HUES48 (cell line): Measurements from ENCODE around the gene ADAMTS6.
"Not testable (repeated sequence)": the region's sequence is repeated elsewhere in the genome, so short reads cannot be mapped to it uniquely, and the experiment has no call there.

Source experiments
- H3K27ac ChIP-seq: one replicate; pipeline ENCODE4 v1.7.0; 2013; ENCODE audit warnings: low read depth, low read length, inconsistent platforms
- H3K27me3 ChIP-seq: 2 replicates; pipeline ENCODE4 v1.6.1; 2013; ENCODE audit warnings: mild to moderate bottlenecking, low read length; ENCODE audit not compliant: control insufficient read depth, insufficient read depth
- H3K36me3 ChIP-seq: 2 replicates; pipeline ENCODE4 v1.6.1; 2013; ENCODE audit warnings: low read length; ENCODE audit not compliant: control insufficient read depth, insufficient read depth
- H3K4me1 ChIP-seq: 2 replicates; pipeline ENCODE4 v1.6.1; 2013; ENCODE audit warnings: mild to moderate bottlenecking, low read length; ENCODE audit not compliant: control insufficient read depth, insufficient read depth
- H3K4me3 ChIP-seq: 2 replicates; pipeline ENCODE4 v1.5.1; 2013; ENCODE audit warnings: mild to moderate bottlenecking, low read depth, low read length
- H3K9ac ChIP-seq: 2 replicates; pipeline ENCODE4 v1.6.1; 2013; ENCODE audit warnings: mild to moderate bottlenecking, low read depth, low read length, moderate library complexity
- H3K9me3 ChIP-seq: 2 replicates; pipeline ENCODE4 v1.6.1; 2013; ENCODE audit warnings: low read length; ENCODE audit not compliant: control insufficient read depth, insufficient read depth

ADAMTS6 gene

GRCh38 chr5:65174231-65174630 lies 307.5 kb downstream of the ADAMTS6 start:
- not testable (repeated sequence) for H3K9ac ChIP-seq, H3K27ac ChIP-seq, H3K9me3 ChIP-seq, H3K36me3 ChIP-seq, H3K4me3 ChIP-seq, H3K4me1 ChIP-seq, H3K27me3 ChIP-seq

DNA sequence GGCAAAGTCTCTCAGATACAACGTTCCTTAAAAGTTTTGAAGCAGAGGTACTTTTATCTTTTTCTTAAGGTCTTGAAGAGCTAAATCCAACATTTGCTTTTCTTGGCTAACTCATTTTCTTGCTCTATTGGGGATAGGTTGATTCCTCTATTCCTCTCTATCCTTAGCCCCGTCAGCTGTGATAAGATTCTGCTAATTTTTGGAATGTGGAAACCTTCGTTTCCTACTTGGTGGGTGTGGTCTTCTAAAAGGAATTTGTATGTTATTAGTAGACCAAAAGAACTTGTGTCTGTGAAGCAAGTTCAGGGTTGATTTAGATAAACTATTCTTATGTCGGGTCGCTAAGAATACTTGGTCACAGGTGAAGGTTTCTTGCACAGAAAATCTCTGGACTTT lies 308.6 kb downstream of the ADAMTS6 start:
- Histone ChIP-seq H3K9ac (no peak overlapping the region), H3K4me3 (no peak overlapping the region), H3K36me3 (no peaks in the 10 kb centered on the region), H3K9me3 (no peaks in the 10 kb centered on the region), H3K27ac (no peak overlapping the region), H3K4me1 (no peaks in the 10 kb centered on the region), H3K27me3 (no peaks in the 10 kb centered on the region)

DNA sequence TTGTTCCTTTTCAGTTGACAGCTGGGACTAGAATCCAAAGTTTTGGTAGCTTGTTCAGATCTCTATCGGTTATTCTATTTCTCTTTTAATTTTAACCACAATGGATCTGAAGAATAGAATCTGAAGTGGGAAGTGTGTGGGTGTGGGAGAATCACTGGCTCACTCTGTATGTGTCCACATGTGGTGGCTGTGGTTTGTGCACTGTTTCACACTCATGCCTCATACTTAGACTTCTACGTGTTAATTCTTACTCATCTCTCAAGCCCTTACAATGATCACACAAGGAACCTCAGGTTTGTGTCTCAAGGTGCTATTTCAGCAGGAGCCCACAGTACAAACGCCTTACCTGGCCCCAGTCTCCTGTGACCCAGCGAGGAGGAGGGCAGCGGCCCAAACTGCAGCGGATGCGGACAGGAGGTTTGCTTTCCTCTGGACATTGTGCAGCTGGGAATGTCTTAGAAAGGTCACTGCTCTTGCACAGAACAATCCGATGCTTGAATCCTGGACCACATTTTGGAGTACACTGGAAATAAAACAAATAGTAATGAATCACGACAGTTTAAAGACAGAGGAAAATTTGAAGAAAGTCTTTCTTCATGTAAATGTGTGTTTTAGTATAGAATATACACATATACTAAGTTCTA lies 309.1 kb downstream of the ADAMTS6 start:
- no peaks in the 10 kb centered on the region for H3K27me3 ChIP-seq
- no peaks in the 10 kb centered on the region for H3K4me1 ChIP-seq
- H3K9ac ChIP-seq, result no peak overlapping the region
- no peak overlapping the region for H3K27ac ChIP-seq
- H3K9me3 ChIP-seq, result no peaks in the 10 kb centered on the region
- H3K4me3 ChIP-seq, result no peak overlapping the region
- no peaks in the 10 kb centered on the region for H3K36me3 ChIP-seq

DNA sequence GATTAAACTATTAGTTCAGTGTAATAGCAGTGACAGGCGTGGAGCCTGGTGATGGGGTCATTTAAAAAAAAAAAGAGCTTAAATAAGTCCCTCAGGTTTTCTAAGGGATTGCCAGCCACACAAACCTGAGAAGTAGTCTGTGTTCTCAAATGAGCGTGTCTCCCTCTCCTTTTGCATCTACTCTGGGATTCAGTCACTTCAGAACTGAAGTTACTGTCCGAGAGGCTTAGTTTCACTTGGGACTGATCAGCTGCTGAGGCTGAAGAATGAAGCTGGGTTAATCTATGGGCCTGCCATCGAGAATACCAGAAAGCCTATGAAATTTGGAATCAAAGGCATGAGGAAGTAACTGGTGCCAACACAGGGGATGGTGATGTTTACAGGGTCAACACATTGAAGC lies 310.1 kb downstream of the ADAMTS6 start:
- Histone ChIP-seq H3K9ac (no peak overlapping the region), H3K9me3 (no peaks in the 10 kb centered on the region), H3K27me3 (no peaks in the 10 kb centered on the region), H3K36me3 (no peaks in the 10 kb centered on the region), H3K4me1 (no peaks in the 10 kb centered on the region), H3K4me3 (no peak overlapping the region), H3K27ac (no peak overlapping the region)

DNA sequence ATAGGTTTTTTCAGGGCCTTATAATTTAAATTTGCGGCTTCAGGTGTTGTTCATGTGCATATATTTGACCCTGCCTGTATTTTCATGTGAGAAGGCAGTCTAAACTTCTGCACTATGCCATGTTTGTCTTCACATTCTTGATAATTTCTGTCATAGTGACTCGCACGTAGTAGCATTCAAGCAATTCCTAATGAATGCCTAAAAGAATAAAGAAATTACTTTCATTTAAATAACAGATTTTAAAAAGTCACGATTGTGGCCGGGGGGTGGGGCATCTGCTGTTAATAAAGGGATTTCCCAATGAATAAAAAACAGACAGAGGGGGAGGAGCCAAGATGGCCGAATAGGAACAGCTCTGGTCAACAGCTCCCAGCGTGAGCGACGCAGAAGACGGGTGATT lies 318.0 kb downstream of the ADAMTS6 start:
- H3K36me3 ChIP-seq, result no peaks in the 10 kb centered on the region
- no peaks in the 10 kb centered on the region for H3K4me1 ChIP-seq
- no peak overlapping the region for H3K4me3 ChIP-seq
- no peak overlapping the region for H3K9ac ChIP-seq
- H3K9me3 ChIP-seq, result peaks cover 8% of the 10 kb centered on the region; the same call in 1 of the 2 replicates
- no peaks in the 10 kb centered on the region for H3K27me3 ChIP-seq
- no peak overlapping the region for H3K27ac ChIP-seq

DNA sequence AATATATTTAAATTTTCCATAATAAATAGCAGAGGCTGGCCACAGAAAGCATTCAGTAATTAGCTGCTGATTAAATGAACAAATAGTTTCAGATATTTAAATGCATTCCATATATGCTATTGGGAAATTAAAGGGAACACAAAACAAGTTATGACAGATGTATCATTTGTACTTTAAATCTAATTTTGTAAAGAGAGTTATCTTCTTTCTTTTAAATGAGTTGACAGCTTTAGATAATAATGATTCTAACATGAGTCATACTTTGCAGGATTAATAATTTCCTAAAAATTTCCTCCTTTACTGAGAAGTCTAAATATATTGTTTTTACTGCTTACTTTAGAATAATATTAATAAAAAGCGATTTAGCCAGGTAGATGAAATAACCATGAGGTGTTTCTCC lies 320.1 kb downstream of the ADAMTS6 start:
- H3K9ac ChIP-seq, result no peak overlapping the region
- no peak overlapping the region for H3K4me3 ChIP-seq
- no peaks in the 10 kb centered on the region for H3K36me3 ChIP-seq
- H3K27me3 ChIP-seq, result no peaks in the 10 kb centered on the region
- no peaks in the 10 kb centered on the region for H3K4me1 ChIP-seq
- H3K27ac ChIP-seq, result no peak overlapping the region
- H3K9me3 ChIP-seq, result peaks cover 8% of the 10 kb centered on the region; the same call in 1 of the 2 replicates

DNA sequence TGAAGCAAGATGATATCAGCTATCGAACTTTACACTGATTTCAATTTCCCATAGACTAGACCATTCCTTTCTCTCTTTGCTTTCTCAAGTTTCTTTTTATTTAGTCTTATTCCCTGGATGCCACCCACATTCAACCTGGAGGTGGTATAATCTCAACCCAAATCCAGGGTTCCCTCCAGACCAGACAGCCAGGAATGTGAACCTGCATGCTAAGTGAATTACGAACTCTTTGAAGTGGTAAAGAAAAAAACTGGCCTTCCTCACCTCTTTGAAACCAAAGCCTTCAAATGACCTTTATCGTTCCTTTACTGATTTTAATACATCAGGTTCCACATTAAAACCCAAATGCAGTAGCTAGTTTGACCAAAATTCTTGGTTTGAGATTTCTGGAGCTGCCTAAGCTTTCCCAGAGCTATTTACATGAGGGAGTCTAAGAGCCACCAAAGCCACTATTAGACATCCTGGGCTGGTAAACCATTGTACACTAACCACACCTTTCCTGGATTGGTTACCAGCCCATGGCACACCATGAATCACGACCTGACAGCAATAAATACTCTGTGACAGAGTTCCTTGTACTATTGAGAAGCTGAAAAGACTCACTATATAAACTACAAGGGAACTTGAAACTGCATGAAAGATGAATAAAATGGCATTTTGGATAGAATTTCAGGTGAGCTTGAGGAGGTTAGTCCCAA lies 323.7 kb downstream of the ADAMTS6 start:
- no peak overlapping the region for H3K27ac ChIP-seq
- no peaks in the 10 kb centered on the region for H3K27me3 ChIP-seq
- no peaks in the 10 kb centered on the region for H3K4me1 ChIP-seq
- no peaks in the 10 kb centered on the region for H3K36me3 ChIP-seq
- H3K9me3 ChIP-seq, result no peaks in the 10 kb centered on the region
- H3K4me3 ChIP-seq, result no peak overlapping the region
- H3K9ac ChIP-seq, result no peak overlapping the region

- Histone ChIP-seq H3K9me3 (no peaks in the 10 kb centered on the region), H3K27me3 (no peaks in the 10 kb centered on the region), H3K4me1 (no peaks in the 10 kb centered on the region), H3K27ac (no peak overlapping the region), H3K36me3 (no peaks in the 10 kb centered on the region), H3K4me3 (no peak overlapping the region), H3K9ac (no peak overlapping the region)
Measured at GRCh38 chr5:65156933-65157332, 324.8 kb downstream of the ADAMTS6 start.

DNA sequence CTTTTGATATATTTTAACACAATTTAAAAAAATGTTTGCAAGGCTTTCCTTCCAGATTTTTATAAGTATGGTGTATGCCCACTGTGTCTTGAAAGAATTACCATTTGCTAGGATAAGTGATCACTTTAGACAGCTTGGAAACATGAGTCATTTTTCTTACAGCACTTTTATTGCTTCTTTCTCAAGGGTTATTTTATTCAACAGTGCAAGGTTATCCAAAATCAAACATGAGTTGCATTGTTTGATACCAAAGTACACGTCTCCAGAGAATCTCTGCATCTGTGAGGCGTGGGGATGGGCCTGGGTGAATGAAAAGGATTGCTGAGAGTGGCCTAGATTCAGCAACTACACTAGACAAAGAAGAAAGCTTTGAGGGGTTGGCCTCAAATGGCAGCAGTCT lies 329.6 kb downstream of the ADAMTS6 start:
- Histone ChIP-seq H3K9me3 (no peaks in the 10 kb centered on the region), H3K27ac (no peak overlapping the region), H3K4me1 (no peaks in the 10 kb centered on the region), H3K9ac (no peak overlapping the region), H3K4me3 (no peak overlapping the region), H3K36me3 (no peaks in the 10 kb centered on the region), H3K27me3 (no peaks in the 10 kb centered on the region)

- Histone ChIP-seq H3K9me3 (no peaks in the 10 kb centered on the region), H3K27ac (no peak overlapping the region)
Measured at GRCh38 chr5:65151614-65152013, 330.1 kb downstream of the ADAMTS6 start.

DNA sequence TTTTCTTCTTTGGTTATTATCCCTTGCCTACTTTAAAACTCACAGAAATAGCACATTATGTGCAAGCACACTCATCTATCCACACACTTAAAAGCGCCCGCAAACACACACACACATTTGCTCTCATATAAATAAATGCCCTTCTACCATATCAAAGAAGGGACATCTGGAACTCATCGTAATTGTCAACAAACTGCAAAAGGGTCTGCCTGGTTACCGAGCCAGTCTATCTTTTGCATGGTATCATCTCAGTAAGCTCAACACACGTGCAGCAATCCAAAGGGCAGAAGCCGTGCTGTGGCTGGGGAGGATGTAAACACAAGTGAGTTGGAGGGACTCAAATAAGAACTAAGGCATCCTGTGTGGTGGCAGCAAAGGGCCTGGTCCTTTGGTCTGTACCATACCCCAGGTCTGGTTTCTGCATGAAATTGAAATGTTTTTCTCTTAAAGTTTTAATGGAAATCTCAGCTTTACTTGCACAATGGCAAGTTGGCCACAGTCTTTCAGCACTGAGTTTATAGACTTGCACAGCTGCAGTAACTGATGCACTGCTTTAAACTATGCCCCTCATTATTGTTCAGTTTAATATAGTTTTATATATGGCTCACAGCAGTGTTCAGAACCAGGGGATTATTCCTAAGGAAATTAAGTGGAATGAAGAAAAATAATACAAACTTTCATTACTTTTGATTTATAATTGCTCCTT lies 331.0 kb downstream of the ADAMTS6 start:
- Histone ChIP-seq H3K27me3 (no peaks in the 10 kb centered on the region), H3K27ac (no peak overlapping the region), H3K9ac (no peak overlapping the region), H3K36me3 (no peaks in the 10 kb centered on the region), H3K9me3 (no peaks in the 10 kb centered on the region), H3K4me1 (no peaks in the 10 kb centered on the region), H3K4me3 (no peak overlapping the region)

More at GRCh38 chr5:65151614-65152013, 330.1 kb downstream of the ADAMTS6 start:
- no peaks in the 10 kb centered on the region for H3K27me3 ChIP-seq
- H3K9ac ChIP-seq, result no peak overlapping the region
- no peaks in the 10 kb centered on the region for H3K4me1 ChIP-seq
- H3K4me3 ChIP-seq, result no peak overlapping the region
- H3K36me3 ChIP-seq, result no peaks in the 10 kb centered on the region
